Kidney (tissue), 14 donors: ENCODE results near the gene TFG. TPM values are rescaled to one million over a fixed set of nuclear protein-coding genes. Genes with fewer than 3 reads are reported as not detected.
"Not testable (repeated sequence)": the region's sequence is repeated elsewhere in the genome, so short reads cannot be mapped to it uniquely, and the experiment has no call there.

Experiments
- DNase-seq, 5 donors: peaks; one replicate each; pipeline ENCODE4 v3.0.0-alpha.2; 2013 to 2020
- FAIRE-seq: peaks from 2 replicates; lab custom pipeline; 2012; peaks lifted over from hg19 to GRCh38; lab: Jason Lieb, UNC
- H3K27ac ChIP-seq, 2 donors: one replicate each; pipeline ENCODE4 v1.7.0; 2013; ENCODE audit warnings: low read depth in 2 of 2, low read length in 2 of 2, inconsistent platforms in 1 of 2
- H3K27me3 ChIP-seq: one replicate; pipeline ENCODE4 v1.7.1; 2013; ENCODE audit warnings: low read length, inconsistent platforms; ENCODE audit not compliant: control insufficient read depth, insufficient read depth
- H3K36me3 ChIP-seq, 3 donors: one replicate each; pipeline versions ENCODE4 v1.7.0 to v1.7.1; 2013; ENCODE audit warnings: low read length in 3 of 3, control low read depth in 1 of 3, inconsistent platforms in 1 of 3; ENCODE audit not compliant: insufficient read depth in 3 of 3, control insufficient read depth in 2 of 3
- H3K4me1 ChIP-seq, 3 donors: one replicate each; pipeline versions ENCODE4 v1.7.0 to v1.7.1; 2013; ENCODE audit warnings: low read length in 3 of 3, inconsistent platforms in 1 of 3, low read depth in 1 of 3; ENCODE audit not compliant: control insufficient read depth in 2 of 3, insufficient read depth in 2 of 3
- H3K4me3 ChIP-seq, 3 donors: one replicate each; pipeline versions ENCODE4 v1.7.0 to v1.8.1; 2013; ENCODE audit warnings: low read length in 3 of 3, control low read depth in 1 of 3, inconsistent platforms in 1 of 3
- H3K9ac ChIP-seq, 3 donors: one replicate each; pipeline versions ENCODE4 v1.7.0 to v1.7.1; 2013; ENCODE audit warnings: low read length in 3 of 3, control low read depth in 1 of 3, inconsistent platforms in 1 of 3
- H3K9me3 ChIP-seq, 3 donors: one replicate each; pipeline versions ENCODE4 v1.7.0 to v1.7.1; 2013; ENCODE audit warnings: low read length in 3 of 3, control low read depth in 1 of 3, inconsistent platforms in 1 of 3; ENCODE audit not compliant: control insufficient read depth in 2 of 3, insufficient read depth in 1 of 3
- intact Hi-C: fragments of 100-400 bp; cut with DNase I; formaldehyde crosslinking; loops from one replicate; pipeline ENCODE4 v1.11.1; 2022
- polyA plus RNA-seq: library from polyadenylated mRNA; stranded (reverse); fragments of 350-450 nt; fragmentation: Illumina TruSeq; extraction: RNeasy Lipid Tissue Mini Kit (QIAGEN cat#74804); gene quantifications from one replicate; pipeline ENCODE4 v1.2.3, GENCODE V29; 2014; ENCODE audit warnings: low read depth, low replicate concordance; ENCODE audit not compliant: insufficient read depth
- total RNA-seq: library from RNA; stranded (reverse); fragmentation: NEBNext Ultra II Directional; extraction: Animal tissue kit (Norgen Biotek cat#: 25700); gene quantifications from one replicate; pipeline ENCODE4 v1.2.1, GENCODE V29; 2021
- TF ChIP-seq, protein P1 (sequence below): IDR thresholded peaks from 3 replicates; pipeline ENCODE4 v1.5.1; 2012; ENCODE audit warnings: mild to moderate bottlenecking, moderate library complexity, borderline replicate concordance; ENCODE audit not compliant: insufficient read depth; ENCODE audit errors: extremely low read depth
- donor health status: control.
- donor health status: control.
- donor health status: control.
- donor health status: control.
- donor health status: control.
- donor health status: DM: yes; HTN: yes; CAD: no.
- donor health status: Normal renal cell carcinoma (clear cell type).

Gene TFG
- total and polyA plus RNA-seq, 2 donors from 2014 or later: 84.8 to 86.2 TPM

DNA sequence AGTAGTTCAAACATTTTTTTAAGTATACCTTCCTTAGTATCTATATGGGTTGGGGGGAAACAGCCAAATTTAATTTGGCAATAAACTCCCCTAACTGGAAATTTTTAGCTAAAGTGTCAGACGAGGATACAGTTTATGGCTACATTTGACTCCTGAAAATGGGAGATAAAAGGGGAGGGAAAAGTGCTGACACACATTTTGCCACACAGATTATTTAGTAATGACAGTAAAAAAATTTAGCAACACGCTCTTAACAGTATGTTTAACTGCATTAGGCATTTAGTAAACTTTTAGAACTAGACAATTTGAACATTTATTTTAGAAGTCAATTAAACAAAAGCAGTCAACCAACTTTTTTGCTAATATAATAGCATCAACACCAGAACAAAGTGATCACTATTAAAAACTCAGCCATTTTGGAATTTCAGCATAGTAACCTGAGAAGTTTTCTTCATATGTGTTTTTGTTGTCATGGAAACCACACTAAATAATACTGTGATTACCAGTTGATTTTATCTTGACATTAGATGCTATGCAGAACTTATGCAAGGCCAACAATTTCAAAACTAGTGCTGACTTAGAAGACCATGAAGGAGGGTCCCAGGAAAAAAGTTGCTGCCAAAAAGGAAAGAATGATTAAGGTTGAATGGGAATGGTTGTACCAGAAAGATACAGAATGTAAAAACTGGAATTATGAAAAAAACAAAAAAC is 47.0 kb upstream of the TFG start:
- no peaks in the 10 kb centered on the region for H3K9me3 ChIP-seq
- H3K27me3 ChIP-seq: no peaks in the 10 kb centered on the region
- H3K4me3 ChIP-seq: no peak overlapping the region
- TF ChIP-seq, protein P1, sequence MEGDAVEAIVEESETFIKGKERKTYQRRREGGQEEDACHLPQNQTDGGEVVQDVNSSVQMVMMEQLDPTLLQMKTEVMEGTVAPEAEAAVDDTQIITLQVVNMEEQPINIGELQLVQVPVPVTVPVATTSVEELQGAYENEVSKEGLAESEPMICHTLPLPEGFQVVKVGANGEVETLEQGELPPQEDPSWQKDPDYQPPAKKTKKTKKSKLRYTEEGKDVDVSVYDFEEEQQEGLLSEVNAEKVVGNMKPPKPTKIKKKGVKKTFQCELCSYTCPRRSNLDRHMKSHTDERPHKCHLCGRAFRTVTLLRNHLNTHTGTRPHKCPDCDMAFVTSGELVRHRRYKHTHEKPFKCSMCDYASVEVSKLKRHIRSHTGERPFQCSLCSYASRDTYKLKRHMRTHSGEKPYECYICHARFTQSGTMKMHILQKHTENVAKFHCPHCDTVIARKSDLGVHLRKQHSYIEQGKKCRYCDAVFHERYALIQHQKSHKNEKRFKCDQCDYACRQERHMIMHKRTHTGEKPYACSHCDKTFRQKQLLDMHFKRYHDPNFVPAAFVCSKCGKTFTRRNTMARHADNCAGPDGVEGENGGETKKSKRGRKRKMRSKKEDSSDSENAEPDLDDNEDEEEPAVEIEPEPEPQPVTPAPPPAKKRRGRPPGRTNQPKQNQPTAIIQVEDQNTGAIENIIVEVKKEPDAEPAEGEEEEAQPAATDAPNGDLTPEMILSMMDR: no peak
- no peak overlapping the region for H3K9ac ChIP-seq
- no peak overlapping the region for H3K27ac ChIP-seq
- DNase-seq (peak in 2 of 5 donors; percentile 6 to 24), FAIRE-seq (no peak)
- intact Hi-C loops: no loop called here
- H3K36me3 ChIP-seq: no peaks in the 10 kb centered on the region
- no peaks in the 10 kb centered on the region for H3K4me1 ChIP-seq

DNA sequence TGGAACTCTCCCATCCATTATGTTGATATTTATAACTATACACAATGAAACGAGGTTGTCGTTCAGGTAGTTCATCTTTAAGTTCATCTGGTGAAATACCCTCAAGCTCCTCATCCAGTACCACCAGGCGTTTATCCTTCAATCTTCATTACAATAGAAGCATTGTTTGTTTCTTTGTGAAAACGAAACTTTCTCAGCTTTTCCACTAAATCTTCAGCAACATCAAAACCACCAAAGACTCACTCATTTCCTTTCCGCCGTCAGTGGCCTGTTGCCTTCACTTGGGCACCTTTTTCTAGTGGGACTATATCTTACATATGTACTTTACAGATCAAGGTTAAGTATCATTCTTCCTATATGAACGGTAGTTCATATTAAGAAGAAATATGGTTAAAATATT is 44.1 kb upstream of the TFG start:
- H3K9ac ChIP-seq: no peak overlapping the region
- intact Hi-C loops: no loop called here
- FAIRE-seq (no peak), DNase-seq (no peak)
- TF ChIP-seq, protein P1: no peak
- no peaks in the 10 kb centered on the region for H3K9me3 ChIP-seq
- no peak overlapping the region for H3K27ac ChIP-seq
- H3K4me1 ChIP-seq: no peaks in the 10 kb centered on the region
- H3K4me3 ChIP-seq: no peak overlapping the region
- H3K36me3 ChIP-seq: no peaks in the 10 kb centered on the region
- no peaks in the 10 kb centered on the region for H3K27me3 ChIP-seq

DNA sequence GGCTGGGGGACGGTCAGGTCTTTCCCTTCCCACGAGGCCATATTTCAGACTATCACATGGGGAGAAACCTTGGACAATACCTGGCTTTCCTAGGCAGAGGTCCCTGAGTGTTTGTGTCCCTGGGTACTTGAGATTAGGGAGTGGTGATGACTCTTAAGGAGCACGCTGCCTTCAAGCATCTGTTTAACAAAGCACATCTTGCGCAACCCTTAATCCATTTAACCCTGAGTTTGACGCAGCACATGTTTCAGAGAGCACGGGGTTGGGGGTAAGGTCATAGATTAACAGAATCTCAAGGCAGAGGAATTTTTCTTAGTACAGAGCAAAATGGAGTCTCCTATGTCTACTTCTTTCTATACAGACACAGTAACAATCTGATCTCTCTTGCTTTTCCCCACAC is 42.6 kb upstream of the TFG start:
- FAIRE-seq, H3K4me1 ChIP-seq, H3K9me3 ChIP-seq, DNase-seq, H3K9ac ChIP-seq, intact Hi-C loops, H3K27me3 ChIP-seq, H3K36me3 ChIP-seq, H3K4me3 ChIP-seq, H3K27ac ChIP-seq: not testable (repeated sequence)

DNA sequence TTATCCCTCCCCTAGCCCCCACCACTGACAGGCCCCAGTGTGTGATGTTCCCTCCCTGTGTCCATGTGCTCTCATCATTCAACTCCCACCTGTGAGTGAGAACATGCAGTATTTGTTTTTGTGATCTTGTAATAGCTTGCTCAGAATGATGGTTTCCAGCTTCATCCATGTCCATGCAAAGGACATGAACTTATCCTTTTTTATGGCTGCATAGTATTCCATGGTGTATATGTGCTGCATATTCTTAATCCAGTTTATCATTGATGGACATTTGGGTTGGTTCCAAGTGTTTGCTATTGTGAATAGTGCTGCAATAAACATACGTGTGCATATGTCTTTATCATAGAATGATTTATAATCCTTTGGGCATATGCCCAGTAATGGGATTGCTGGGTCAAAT is 42.0 kb upstream of the TFG start:
- H3K27me3 ChIP-seq, H3K27ac ChIP-seq, DNase-seq, FAIRE-seq, H3K4me3 ChIP-seq, H3K9ac ChIP-seq, H3K4me1 ChIP-seq, H3K9me3 ChIP-seq, H3K36me3 ChIP-seq, intact Hi-C loops: not testable (repeated sequence)

DNA sequence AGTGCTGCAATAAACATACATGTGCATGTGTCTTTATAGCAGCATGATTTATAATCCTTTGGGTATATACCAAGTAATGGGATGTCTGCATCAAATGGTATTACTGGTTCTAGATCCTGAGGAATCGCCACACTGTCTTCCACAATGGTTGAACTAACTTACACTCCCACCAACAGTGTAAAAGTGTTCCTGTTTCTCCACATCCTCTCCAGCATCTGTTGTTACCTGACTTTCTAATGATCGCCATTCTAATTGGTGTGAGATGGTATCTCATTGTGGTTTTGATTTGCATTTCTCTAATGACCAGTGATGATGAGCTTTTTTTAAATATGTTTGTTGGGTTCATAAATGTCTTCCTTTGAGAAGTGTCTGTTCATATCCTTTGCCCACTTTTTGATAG is 38.3 kb upstream of the TFG start:
- H3K4me3 ChIP-seq, H3K27ac ChIP-seq, H3K36me3 ChIP-seq, H3K9ac ChIP-seq, DNase-seq, intact Hi-C loops, FAIRE-seq, H3K9me3 ChIP-seq, H3K27me3 ChIP-seq, H3K4me1 ChIP-seq: not testable (repeated sequence)
